Right lobe of liver (tissue), 6 donors: ENCODE results near the gene ALOX5. TPM values are rescaled to one million over a fixed set of nuclear protein-coding genes. Genes with fewer than 3 reads are reported as not detected.
"Not testable (repeated sequence)": the region's sequence is repeated elsewhere in the genome, so short reads cannot be mapped to it uniquely, and the experiment has no call there.

Experiments used
- ATAC-seq, 4 donors: fragments of 200-7000 bp; cut with Tn5 transposase; one replicate each; pipeline ENCODE4 v1.9.1; 2020; ENCODE audit warnings: mild to moderate bottlenecking in 4 of 4, moderate library complexity in 4 of 4
- DNase-seq, 3 donors: peaks; one replicate each; pipeline ENCODE4 v3.0.0-alpha.2; 2020
- H3K27ac ChIP-seq, 3 donors: fragments of 200-600 bp; one replicate each; pipeline ENCODE4 v1.8.0; 2022
- H3K27me3 ChIP-seq, 2 donors: fragments of 200-600 bp; one replicate each; pipeline ENCODE4 v1.8.0; 2022
- H3K36me3 ChIP-seq, 4 donors: fragments of 200-600 bp; sonication (generic) in 1 of 4; one replicate each; pipeline versions ENCODE4 v1.5.1 to v1.8.0; 2017 to 2022; ENCODE audit warnings: control low read depth in 1 of 4
- H3K4me1 ChIP-seq, 4 donors: fragments of 200-600 bp; sonication (generic) in 1 of 4; one replicate each; pipeline versions ENCODE4 v1.5.1 to v1.8.0; 2017 to 2022; ENCODE audit warnings: control low read depth in 1 of 4
- H3K4me3 ChIP-seq, 3 donors: fragments of 200-600 bp; one replicate each; pipeline ENCODE4 v1.8.0; 2022
- H3K9me3 ChIP-seq, 4 donors: fragments of 200-600 bp; sonication (generic) in 1 of 4; one replicate each; pipeline versions ENCODE4 v1.5.1 to v1.8.0; 2017 to 2022; ENCODE audit warnings: control low read depth in 1 of 4
- CTCF ChIP-seq, 4 donors: fragments of 200-600 bp in 3 of 4; fragments of 450-650 bp in 1 of 4; IDR thresholded peaks; one replicate each; pipeline versions ENCODE4 v1.5.1 to v1.8.0; 2016 to 2022; ENCODE audit warnings: antibody characterized with exemption in 4 of 4, mild to moderate bottlenecking in 2 of 4
- POLR2A ChIP-seq: fragments of 450-650 bp; IDR thresholded peaks from one replicate; pipeline ENCODE4 v1.6.1; 2017; ENCODE audit warnings: antibody characterized with exemption, mild to moderate bottlenecking
- WGBS: methylation state at CpG from one replicate; pipeline ENCODE4 v1.1.6; 2018; ENCODE audit warnings: low coverage, low lambda C conversion rate; ENCODE audit not compliant: insufficient coverage; ENCODE audit errors: missing lambda C conversion rate; 5-methylcytosine and 5-hydroxymethylcytosine counted together
- intact Hi-C, 2 donors: fragments of 100-400 bp; cut with DNase I; formaldehyde crosslinking; loops; one replicate each; pipeline versions ENCODE4 v1.11.2 to v1.14.1; 2022
- total RNA-seq, 6 experiments: library from RNA; depleted of rRNA in 2 of 6; stranded (reverse); fragments of >200 nt in 2 of 6; fragmentation: NEBNext Ultra II Directional in 3 of 6; extraction: Animal tissue kit (Norgen Biotek cat#: 25700) in 3 of 6; gene quantifications; one replicate each; pipeline versions ENCODE4 v1.1.0 to v1.2.4, GENCODE V29; 2016 to 2023
- donor health status: DM: no; HTN: yes; CAD: no.
- donor health status: DM: no; HTN: no; CAD: no.
- donor health status: DM: no; HTN: no; CAD: no.
- donor health status: DM: no; HTN: yes; CAD: no.
- donor health status: DM: no; HTN: yes; CAD: no.

ALOX5 gene
- total RNA-seq, 6 experiments from 2014 or later = 3.1 to 10.9 (median 6.6) TPM

- H3K36me3 ChIP-seq, H3K4me3 ChIP-seq, H3K27me3 ChIP-seq, ATAC-seq, H3K9me3 ChIP-seq, DNase-seq, H3K4me1 ChIP-seq, intact Hi-C loops, H3K27ac ChIP-seq: not testable (repeated sequence)
- 79% methylated on average over 15 of the region's 31 CpGs for WGBS
These were observed 25.7 kb upstream of the ALOX5 start for GRCh38 chr10:45348196-45348765.

GRCh38 chr10:45353186-45353585 is 20.8 kb upstream of the ALOX5 start:
- intact Hi-C loops = no loop called here
- no peaks in the 10 kb centered on the region for H3K27me3 ChIP-seq
- ATAC-seq = peak in 1 of 4 donors; percentile 29
- no peaks in the 10 kb centered on the region for H3K4me1 ChIP-seq
- DNase-seq = no peak
- H3K27ac ChIP-seq = no peak overlapping the region
- no peaks in the 10 kb centered on the region for H3K9me3 ChIP-seq
- H3K4me3 ChIP-seq = no peak overlapping the region
- TF ChIP-seq POLR2A (no peak), CTCF (IDR thresholded peaks at IDR 0.05) (no peak)
- 50% methylated on average over 1 of the region's 1 CpG for WGBS
- H3K36me3 ChIP-seq = no peaks in the 10 kb centered on the region

DNA sequence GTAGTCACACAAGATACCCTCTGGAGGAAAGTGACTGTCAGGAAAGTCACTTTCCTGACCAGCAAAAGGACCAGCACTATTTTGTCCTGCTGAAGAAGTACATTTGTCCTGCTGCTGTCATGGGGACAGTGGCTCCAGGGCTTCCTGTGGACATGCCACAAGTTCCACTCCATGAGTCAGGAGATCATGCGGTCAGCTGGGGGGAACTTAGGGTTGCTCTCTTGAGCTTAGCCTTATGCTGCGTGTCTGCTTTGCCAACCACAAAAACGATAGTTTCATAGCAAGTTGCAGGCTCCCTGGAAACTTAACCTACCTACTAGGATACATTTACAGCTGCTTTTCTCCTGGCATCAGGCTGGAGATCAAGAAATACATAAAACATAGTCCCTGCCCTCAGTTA is 19.8 kb upstream of the ALOX5 start:
- Histone ChIP-seq H3K9me3 (no peaks in the 10 kb centered on the region), H3K27ac (no peak overlapping the region), H3K4me1 (no peaks in the 10 kb centered on the region), H3K36me3 (no peaks in the 10 kb centered on the region), H3K27me3 (no peaks in the 10 kb centered on the region), H3K4me3 (no peak overlapping the region)
- DNase-seq (no peak), ATAC-seq (peak; percentile 54 to 79 (median 72))
- intact Hi-C loops = no loop called here
- WGBS = 64% methylated on average over 3 of the region's 3 CpGs
- no peak for TF ChIP-seq POLR2A
- TF ChIP-seq CTCF (IDR thresholded peaks at IDR 0.05) = no peak

- ATAC-seq = no peak
These were observed 18.5 kb upstream of the ALOX5 start for GRCh38 chr10:45355494-45355893.

GRCh38 chr10:45358961-45359360 is 15.1 kb upstream of the ALOX5 start:
- no CpG with 5 or more reads among the region's 7 CpGs for WGBS
- ATAC-seq, H3K27ac ChIP-seq, H3K4me1 ChIP-seq, H3K36me3 ChIP-seq, intact Hi-C loops, DNase-seq, H3K4me3 ChIP-seq, H3K9me3 ChIP-seq, H3K27me3 ChIP-seq: not testable (repeated sequence)

More at GRCh38 chr10:45355494-45355893, 18.5 kb upstream of the ALOX5 start:
- Histone ChIP-seq H3K27me3 (no peaks in the 10 kb centered on the region), H3K27ac (no peak overlapping the region), H3K9me3 (no peaks in the 10 kb centered on the region), H3K4me3 (no peak overlapping the region), H3K4me1 (no peaks in the 10 kb centered on the region), H3K36me3 (no peaks in the 10 kb centered on the region)
- TF ChIP-seq POLR2A (no peak), CTCF (IDR thresholded peaks at IDR 0.05) (no peak)
- WGBS = 70% methylated on average over 4 of the region's 4 CpGs
- intact Hi-C loops = no loop called here
- DNase-seq = no peak

DNA sequence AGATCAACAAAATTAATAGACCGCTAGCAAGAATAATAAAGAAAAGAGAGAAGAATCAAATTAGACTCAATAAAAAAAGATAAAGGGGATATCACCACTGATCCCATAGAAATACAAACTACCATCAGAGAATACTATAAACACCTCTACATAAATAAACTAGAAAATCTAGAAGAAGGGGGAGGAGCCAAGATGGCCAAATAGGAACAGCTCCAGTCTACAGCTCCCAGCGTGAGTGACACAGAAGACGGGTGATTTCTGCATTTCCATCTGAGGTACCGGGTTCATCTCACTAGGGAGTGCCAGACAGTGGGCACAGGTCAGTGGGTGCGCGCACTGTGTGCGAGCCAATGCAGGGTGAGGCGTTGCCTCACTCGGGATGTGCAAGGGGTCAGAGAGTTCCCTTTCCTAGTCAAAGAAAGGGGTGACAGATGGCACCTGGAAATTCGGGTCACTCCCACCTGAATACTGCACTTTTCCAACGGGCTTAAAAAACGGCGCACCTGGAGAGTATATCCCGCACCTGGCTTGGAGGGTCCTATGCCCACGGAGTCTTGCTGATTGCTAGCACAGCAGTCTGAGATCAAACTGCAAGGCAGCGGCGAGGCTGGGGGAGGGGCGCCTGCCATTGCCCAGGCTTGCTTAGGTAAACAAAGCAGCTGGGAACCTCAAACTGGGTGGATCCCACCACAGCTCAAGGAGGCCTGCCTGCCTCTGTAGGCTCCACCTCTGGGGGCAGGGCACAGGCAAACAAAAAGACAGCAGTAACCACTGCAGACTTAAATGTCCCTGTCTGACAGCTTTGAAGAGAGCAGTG is 11.8 kb upstream of the ALOX5 start:
- H3K27ac ChIP-seq, ATAC-seq, H3K27me3 ChIP-seq, H3K4me1 ChIP-seq, intact Hi-C loops, H3K9me3 ChIP-seq, H3K4me3 ChIP-seq, DNase-seq, H3K36me3 ChIP-seq: not testable (repeated sequence)
- WGBS = 91% methylated on average over 1 of the region's 18 CpGs

DNA sequence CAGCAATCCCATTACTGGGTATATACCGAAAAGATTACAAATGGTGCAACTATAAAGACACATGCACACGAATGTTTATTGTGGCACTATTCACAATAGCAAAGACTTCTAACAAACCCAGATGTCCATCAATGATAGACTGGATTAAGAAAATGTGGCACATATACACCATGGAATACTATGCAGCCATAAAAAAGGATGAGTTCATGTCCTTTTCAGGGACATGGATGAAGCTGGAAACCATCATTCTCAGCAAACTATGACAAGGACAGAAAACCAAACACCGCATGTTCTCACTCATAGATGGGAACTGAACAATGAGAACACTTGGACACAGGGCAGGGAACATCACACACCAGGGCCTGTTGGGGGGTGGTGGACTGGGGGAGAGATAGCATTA is 6.4 kb upstream of the ALOX5 start:
- H3K9me3 ChIP-seq, DNase-seq, H3K27me3 ChIP-seq, intact Hi-C loops, H3K27ac ChIP-seq, H3K4me1 ChIP-seq, H3K4me3 ChIP-seq, ATAC-seq, H3K36me3 ChIP-seq: not testable (repeated sequence)
- WGBS = 77% methylated on average over 3 of the region's 3 CpGs
